Esophagus muscularis mucosa (tissue), 4 donors: Measurements from ENCODE around the gene LRRC45.

Experiments used
- CTCF ChIP-seq, 3 experiments: fragments of 200-600 bp in 2 of 3; fragments of 450-650 bp in 1 of 3; sonication (generic) in 2 of 3; IDR thresholded peaks; one replicate each; pipeline ENCODE4 v1.5.1; 2017 to 2019; ENCODE audit warnings: antibody characterized with exemption in 3 of 3, mild to moderate bottlenecking in 2 of 3, moderate library complexity in 1 of 3
- EP300 ChIP-seq: sonication (generic); formaldehyde crosslinking; IDR thresholded peaks from one replicate; pipeline ENCODE4 v1.6.1; 2017; ENCODE audit warnings: antibody characterized with exemption
- POLR2A ChIP-seq: fragments of 450-650 bp; IDR thresholded peaks from one replicate; pipeline ENCODE4 v1.6.1; 2017; ENCODE audit warnings: antibody characterized with exemption, moderate library complexity, mild to moderate bottlenecking, low read depth
- POLR2AphosphoS5 ChIP-seq, 2 donors: sonication (generic); formaldehyde crosslinking; IDR thresholded peaks; one replicate each; pipeline ENCODE4 v1.6.1; 2017; ENCODE audit warnings: antibody characterized with exemption in 2 of 2

GRCh38 chr17:82023447-82024241 is 539 bp downstream of the LRRC45 start:
- TF ChIP-seq CTCF (IDR thresholded peaks at IDR 0.05) (no peak), POLR2A (no peak), EP300 (no peak), POLR2AphosphoS5 (IDR thresholded peaks at IDR 0.05) (no peak)
